Neural cell (in vitro differentiated cells): ENCODE measurements around the gene BLM. TPM values are rescaled to one million over a fixed set of nuclear protein-coding genes. Genes with fewer than 3 reads are reported as not detected.

Experiments used
- H2AFZ ChIP-seq: fragments of 200-600, 300-800 bp; sonication (generic), shearing (Covaris generic); 2 replicates; pipeline ENCODE4 v1.6.0; 2014; ENCODE audit warnings: low read depth, mild to moderate bottlenecking, antibody characterized with exemption, low read length, moderate library complexity
- H3F3A ChIP-seq: fragments of 200-600 bp; shearing (Covaris generic); 2 replicates; pipeline ENCODE4 v1.6.1; 2016; ENCODE audit warnings: mild to moderate bottlenecking, moderate library complexity, mixed read lengths, antibody characterized with exemption, low read length; ENCODE audit not compliant: insufficient read depth, poor library complexity, severe bottlenecking
- H3K27ac ChIP-seq: fragments of 200-600, 300-800 bp; sonication (generic), shearing (Covaris generic); 2 replicates; pipeline ENCODE4 v1.5.1; 2014; ENCODE audit warnings: mild to moderate bottlenecking, low read length, moderate library complexity
- H3K27me3 ChIP-seq: fragments of 300-800, 200-600 bp; sonication (generic), shearing (Covaris generic); 2 replicates; pipeline ENCODE4 v1.6.0; 2014; ENCODE audit warnings: mild to moderate bottlenecking, low read depth, low read length, moderate library complexity; ENCODE audit not compliant: insufficient read depth
- H3K36me3 ChIP-seq: fragments of 300-800, 200-600 bp; sonication (generic), shearing (Covaris generic); 2 replicates; pipeline ENCODE4 v1.5.1; 2014; ENCODE audit warnings: mild to moderate bottlenecking, antibody characterized with exemption, low read length, moderate library complexity; ENCODE audit not compliant: insufficient read depth
- H3K4me2 ChIP-seq: fragments of 300-800, 200-600 bp; sonication (generic), shearing (Covaris generic); 2 replicates; pipeline ENCODE4 v1.6.0; 2014; ENCODE audit warnings: mild to moderate bottlenecking, low read length
- H3K4me3 ChIP-seq: fragments of 300-800, 200-600 bp; sonication (generic), shearing (Covaris generic); 2 replicates; pipeline ENCODE4 v1.5.1; 2014; ENCODE audit warnings: mild to moderate bottlenecking, low read length, moderate library complexity
- H3K79me2 ChIP-seq: fragments of 200-600 bp; shearing (Covaris generic); replicated peaks from 2 replicates; pipeline ENCODE4 v1.6.0; 2014; ENCODE audit warnings: mild to moderate bottlenecking, low read length, moderate library complexity; ENCODE audit not compliant: insufficient read depth
- H3K9ac ChIP-seq: fragments of 300-800, 200-600 bp; sonication (generic), shearing (Covaris generic); 2 replicates; pipeline ENCODE4 v1.6.1; 2016; ENCODE audit warnings: mild to moderate bottlenecking, low read length, mixed read lengths
- H3K9me2 ChIP-seq: fragments of 200-600 bp; shearing (Covaris generic); 2 replicates; pipeline ENCODE4 v1.6.1; 2016; ENCODE audit warnings: mild to moderate bottlenecking, low read length, mixed read lengths; ENCODE audit not compliant: insufficient read depth
- H3K9me3 ChIP-seq: fragments of 200-600, 300-800 bp; sonication (generic), shearing (Covaris generic); 2 replicates; pipeline ENCODE4 v1.6.1; 2016; ENCODE audit warnings: mild to moderate bottlenecking, mixed run types, low read length, moderate library complexity, mixed read lengths
- H4K20me1 ChIP-seq: fragments of 200-600 bp; shearing (Covaris generic); 2 replicates; pipeline ENCODE4 v1.6.1; 2016; ENCODE audit warnings: mild to moderate bottlenecking, mixed run types; ENCODE audit not compliant: insufficient read depth
- CTCF ChIP-seq: fragments of 450-650 bp; IDR thresholded peaks from 2 replicates; pipeline ENCODE4 v1.5.1; 2014; ENCODE audit warnings: antibody characterized with exemption, mild to moderate bottlenecking, moderate library complexity; ENCODE audit not compliant: poor library complexity, severe bottlenecking
- EP300 ChIP-seq: fragments of 450-650 bp; conservative IDR thresholded peaks from 2 replicates; pipeline ENCODE4 v1.6.1; 2014; ENCODE audit warnings: antibody characterized with exemption, mild to moderate bottlenecking, moderate library complexity; ENCODE audit not compliant: poor library complexity, severe bottlenecking
- EZH2 ChIP-seq: fragments of 200-600, 300-800 bp; shearing (Covaris generic), sonication (generic); IDR thresholded peaks from 2 replicates; pipeline ENCODE4 v1.6.1; 2014; ENCODE audit warnings: antibody characterized with exemption, low read length, borderline replicate concordance, mild to moderate bottlenecking; ENCODE audit not compliant: insufficient read depth, poor library complexity, severe bottlenecking
- MXI1 ChIP-seq: fragments of 450-650 bp; conservative IDR thresholded peaks from 2 replicates; pipeline ENCODE4 v1.6.1; 2014; ENCODE audit warnings: antibody characterized with exemption, mild to moderate bottlenecking; ENCODE audit not compliant: poor library complexity, severe bottlenecking
- POLR2AphosphoS5 ChIP-seq: IDR thresholded peaks from 2 replicates; pipeline ENCODE4 v1.6.1; 2012
- RAD21 ChIP-seq: fragments of 450-650 bp; conservative IDR thresholded peaks from 2 replicates; pipeline ENCODE4 v1.6.1; 2014; ENCODE audit warnings: antibody characterized with exemption, mild to moderate bottlenecking, moderate library complexity
- REST ChIP-seq: IDR thresholded peaks from 2 replicates; pipeline ENCODE4 v1.6.1; 2012; ENCODE audit warnings: borderline replicate concordance
- SMC3 ChIP-seq: fragments of 450-650 bp; conservative IDR thresholded peaks from 2 replicates; pipeline ENCODE4 v1.6.1; 2014; ENCODE audit warnings: antibody characterized with exemption, mild to moderate bottlenecking, moderate library complexity; ENCODE audit not compliant: poor library complexity
- TAF1 ChIP-seq: IDR thresholded peaks from 2 replicates; pipeline ENCODE4 v1.6.1; 2012; ENCODE audit warnings: low read depth
- polyA plus RNA-seq: library from polyadenylated mRNA; depleted of rRNA; stranded (reverse); fragments of >200 nt; gene quantifications from 2 replicates; pipeline ENCODE4 v1.2.3, GENCODE V29; 2014

BLM gene
- polyA plus RNA-seq, 1 donor from 2014 or later: 4.5 TPM

- Histone ChIP-seq H3K27me3 (no peaks in the 10 kb centered on the region), H4K20me1 (no peaks in the 10 kb centered on the region), H3K9ac (no peak overlapping the region), H3K36me3 (no peaks in the 10 kb centered on the region), H3K4me2 (no peak overlapping the region), H2AFZ (no peak overlapping the region), H3K27ac (no peak overlapping the region), H3K79me2 (no peaks in the 10 kb centered on the region), H3F3A (no peaks in the 10 kb centered on the region), H3K9me3 (no peaks in the 10 kb centered on the region), H3K4me3 (no peak overlapping the region), H3K9me2 (no peaks in the 10 kb centered on the region)
- no peak for TF ChIP-seq TAF1
- TF ChIP-seq CTCF: no peak
- no peak for TF ChIP-seq REST
- TF ChIP-seq MXI1: no peak
- TF ChIP-seq EP300: no peak
- TF ChIP-seq EZH2: no peak
- TF ChIP-seq POLR2AphosphoS5: no peak
- no peak for TF ChIP-seq SMC3
- no peak for TF ChIP-seq RAD21
Observed at GRCh38 chr15:90859234-90860131, 142.3 kb downstream of the BLM start.

DNA sequence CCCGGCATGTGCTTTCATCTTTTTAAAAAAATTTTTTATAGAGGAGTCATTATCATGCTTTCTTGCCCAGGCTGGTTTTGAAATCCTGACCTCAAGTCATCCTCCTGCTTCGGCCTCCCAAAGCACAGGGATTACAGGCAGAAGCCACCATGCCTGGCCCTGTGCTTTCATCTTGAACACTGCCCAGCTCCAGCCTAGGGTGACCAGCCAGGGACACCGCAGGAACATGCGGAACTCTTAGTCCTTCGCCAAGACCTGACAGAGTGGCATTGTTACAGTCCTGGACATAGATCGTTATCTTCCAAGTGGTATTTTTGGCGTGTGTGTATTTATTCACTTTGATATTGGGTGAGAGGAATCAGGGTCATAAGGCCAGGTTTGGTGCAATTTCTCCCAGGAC lies 143.3 kb downstream of the BLM start:
- H3K27ac ChIP-seq: no peak overlapping the region
- H3K9me2 ChIP-seq: no peaks in the 10 kb centered on the region
- no peak overlapping the region for H3K9ac ChIP-seq
- H3K9me3 ChIP-seq: no peaks in the 10 kb centered on the region
- no peak for TF ChIP-seq SMC3
- TF ChIP-seq TAF1: no peak
- no peak for TF ChIP-seq MXI1
- no peak for TF ChIP-seq EZH2
- no peak for TF ChIP-seq POLR2AphosphoS5
- no peak for TF ChIP-seq REST
- no peak for TF ChIP-seq RAD21
- TF ChIP-seq CTCF: no peak
- no peak for TF ChIP-seq EP300
- no peaks in the 10 kb centered on the region for H3K27me3 ChIP-seq
- no peaks in the 10 kb centered on the region for H3K79me2 ChIP-seq
- no peak overlapping the region for H3K4me2 ChIP-seq
- no peak overlapping the region for H3K4me3 ChIP-seq
- H2AFZ ChIP-seq: no peak overlapping the region
- no peaks in the 10 kb centered on the region for H3F3A ChIP-seq
- no peaks in the 10 kb centered on the region for H3K36me3 ChIP-seq
- H4K20me1 ChIP-seq: no peaks in the 10 kb centered on the region
